Fibroblast of lung (primary cell): ENCODE measurements around the gene RTN4. TPM values are rescaled to one million over a fixed set of nuclear protein-coding genes. Genes with fewer than 3 reads are reported as not detected.

Experiments used
- DNase-seq, 2 donors: peaks; one replicate each; pipeline versions ENCODE4 v3.0.0 to v3.0.0-alpha.2; 2010; ENCODE audit warnings: low read depth in 2 of 2
- H2AFZ ChIP-seq: 2 replicates; pipeline ENCODE4 v1.5.1; 2012; ENCODE audit warnings: low read length, control low read depth, inconsistent platforms
- H3K27ac ChIP-seq: 2 replicates; pipeline ENCODE4 v1.5.1; 2011; ENCODE audit warnings: low read length, control low read depth; ENCODE audit not compliant: insufficient read depth
- H3K27me3 ChIP-seq: 2 replicates; pipeline ENCODE4 v1.5.1; 2011; ENCODE audit warnings: mild to moderate bottlenecking, low read length; ENCODE audit not compliant: control insufficient read depth, insufficient read depth
- H3K36me3 ChIP-seq: 2 replicates; pipeline ENCODE4 v1.5.1; 2011; ENCODE audit warnings: low read length; ENCODE audit not compliant: control insufficient read depth, insufficient read depth
- H3K4me1 ChIP-seq: 2 replicates; pipeline ENCODE4 v1.5.1; 2011; ENCODE audit warnings: low read length; ENCODE audit not compliant: control insufficient read depth, insufficient read depth; ENCODE audit errors: extremely low read depth
- H3K4me2 ChIP-seq: 2 replicates; pipeline ENCODE4 v1.5.1; 2011; ENCODE audit warnings: low read length, control low read depth; ENCODE audit not compliant: insufficient read depth; ENCODE audit errors: extremely low read depth
- H3K4me3 ChIP-seq, 4 experiments: fragments of 200-600 bp in 1 of 4; sonication (generic) in 1 of 4; replicated peaks in 1 of 4; 2 replicates each; pipeline ENCODE4 v1.5.1; 2011 to 2016; ENCODE audit warnings: low read length in 4 of 4, low read depth in 3 of 4, mild to moderate bottlenecking in 3 of 4, control low read depth in 2 of 4, inconsistent platforms in 1 of 4, mixed read lengths in 1 of 4; ENCODE audit not compliant: insufficient read depth in 1 of 4; ENCODE audit errors: control extremely low read depth in 1 of 4
- H3K79me2 ChIP-seq: 2 replicates; pipeline ENCODE4 v1.5.1; 2012; ENCODE audit warnings: mild to moderate bottlenecking, low read length, inconsistent platforms; ENCODE audit not compliant: control insufficient read depth, insufficient read depth
- H3K9ac ChIP-seq: 2 replicates; pipeline ENCODE4 v1.5.1; 2011; ENCODE audit warnings: mild to moderate bottlenecking, low read length, control low read depth; ENCODE audit not compliant: insufficient read depth
- H3K9me3 ChIP-seq: 2 replicates; pipeline ENCODE4 v1.5.1; 2012; ENCODE audit warnings: low read depth, low read length; ENCODE audit not compliant: control insufficient read depth, insufficient read depth
- H4K20me1 ChIP-seq: 2 replicates; pipeline ENCODE4 v1.5.1; 2011; ENCODE audit warnings: low read length; ENCODE audit not compliant: control insufficient read depth, insufficient read depth; ENCODE audit errors: extremely low read depth
- CTCF ChIP-seq, 2 donors: IDR thresholded peaks in 1 of 2; conservative IDR thresholded peaks in 1 of 2; 1 replicate in 1 of 2; 2 replicates in 1 of 2; pipeline ENCODE4 v1.5.1; 2011 to 2012; ENCODE audit warnings: low read length in 2 of 2, control low read depth in 1 of 2, inconsistent platforms in 1 of 2, low read depth in 1 of 2, mild to moderate bottlenecking in 1 of 2
- EZH2 ChIP-seq: IDR thresholded peaks from 2 replicates; pipeline ENCODE4 v1.5.1; 2012; ENCODE audit warnings: low read length, control low read depth, mild to moderate bottlenecking; ENCODE audit errors: missing control alignments
- polyA plus RNA-seq, 2 donors: library from polyadenylated mRNA; depleted of rRNA in 1 of 2; stranded (reverse) in 1 of 2; unstranded in 1 of 2; fragments of >200 nt; gene quantifications; 2 replicates each; pipeline ENCODE4 v1.2.1, GENCODE V29; 2011 to 2012; ENCODE audit warnings: missing spikeins in 1 of 2
- total RNA-seq: library from RNA; depleted of rRNA; stranded (reverse); fragments of >200 nt; gene quantifications from 2 replicates; pipeline ENCODE4 v1.2.1, GENCODE V29; 2014

RTN4 gene
- total and polyA plus RNA-seq, 2 donors (not counting 1 experiment from before 2014, with no cell fraction given), result 560 to 1,326 TPM

GRCh38 chr2:54952425-54952824, 97.8 kb downstream of the RTN4 start:
- Histone ChIP-seq H3K9me3 (no peaks in the 10 kb centered on the region), H3K27me3 (no peaks in the 10 kb centered on the region), H2AFZ (no peak overlapping the region), H3K79me2 (no peaks in the 10 kb centered on the region), H3K27ac (no peak overlapping the region), H4K20me1 (no peaks in the 10 kb centered on the region), H3K4me2 (no peak overlapping the region), H3K4me3 (no peak overlapping the region), H3K36me3 (no peaks in the 10 kb centered on the region), H3K4me1 (peaks cover 4% of the 10 kb centered on the region), H3K9ac (no peak overlapping the region)
- DNase-seq, result no peak
- no peak for TF ChIP-seq CTCF (conservative IDR thresholded peaks at IDR 0.05 in 1 of 2, IDR thresholded peaks at IDR 0.05 in 1 of 2; ENCODE audit: low read depth in 1 of 2, low read length in 2 of 2)
- no peak for TF ChIP-seq EZH2

GRCh38 chr2:54950811-54951210, 99.4 kb downstream of the RTN4 start:
- H3K9ac ChIP-seq, result no peak overlapping the region
- H3K4me3 ChIP-seq, result no peak overlapping the region
- no peak overlapping the region for H3K27ac ChIP-seq
- H3K36me3 ChIP-seq, result no peaks in the 10 kb centered on the region
- H3K9me3 ChIP-seq, result no peaks in the 10 kb centered on the region
- TF ChIP-seq CTCF (conservative IDR thresholded peaks at IDR 0.05 in 1 of 2, IDR thresholded peaks at IDR 0.05 in 1 of 2; ENCODE audit: low read depth in 1 of 2, low read length in 2 of 2) (no peak), EZH2 (no peak)
- H3K4me2 ChIP-seq, result no peak overlapping the region
- no peaks in the 10 kb centered on the region for H4K20me1 ChIP-seq
- H3K79me2 ChIP-seq, result no peaks in the 10 kb centered on the region
- DNase-seq, result no peak
- no peaks in the 10 kb centered on the region for H3K27me3 ChIP-seq
- H3K4me1 ChIP-seq, result peaks cover 4% of the 10 kb centered on the region
- H2AFZ ChIP-seq, result no peak overlapping the region

GRCh38 chr2:54949431-54949830, 100.8 kb downstream of the RTN4 start:
- H3K9me3 ChIP-seq, result no peaks in the 10 kb centered on the region
- DNase-seq, result peak in 1 of 2 donors; percentile 40
- no peak overlapping the region for H3K9ac ChIP-seq
- H3K27me3 ChIP-seq, result no peaks in the 10 kb centered on the region
- H2AFZ ChIP-seq, result no peak overlapping the region
- no peak overlapping the region for H3K4me2 ChIP-seq
- TF ChIP-seq EZH2, result no peak
- no peak for TF ChIP-seq CTCF (conservative IDR thresholded peaks at IDR 0.05 in 1 of 2, IDR thresholded peaks at IDR 0.05 in 1 of 2; ENCODE audit: low read depth in 1 of 2, low read length in 2 of 2)
- H3K4me1 ChIP-seq, result peaks cover 7% of the 10 kb centered on the region
- H4K20me1 ChIP-seq, result no peaks in the 10 kb centered on the region
- no peaks in the 10 kb centered on the region for H3K79me2 ChIP-seq
- no peak overlapping the region for H3K27ac ChIP-seq
- no peaks in the 10 kb centered on the region for H3K36me3 ChIP-seq
- H3K4me3 ChIP-seq, result no peak overlapping the region
